CD4-positive, CD25-positive, alpha-beta regulatory T cell (primary cell): ENCODE data around the gene PRR30. TPM values are rescaled to one million over a fixed set of nuclear protein-coding genes. Genes with fewer than 3 reads are reported as not detected.

Experiments
- ATAC-seq, 2 donors: fragments of 150-1000 bp; cut with Tn5 transposase; one replicate each; pipeline ENCODE4 v1.10.0; 2021; ENCODE audit warnings: low read depth in 2 of 2, moderate number of reproducible peaks in 2 of 2, moderate library complexity in 1 of 2
- DNase-seq, 3 donors: peaks; one replicate each; pipeline versions ENCODE4 v3.0.0 to v3.0.0-alpha.2; 2012 to 2022; ENCODE audit warnings: mixed read lengths in 1 of 3
- H3K27ac ChIP-seq: one replicate; pipeline ENCODE4 v1.7.0; 2013; ENCODE audit warnings: mild to moderate bottlenecking, low read length; ENCODE audit not compliant: insufficient read depth, poor library complexity, severe bottlenecking
- H3K27me3 ChIP-seq: one replicate; pipeline ENCODE4 v1.7.0; 2013; ENCODE audit warnings: low read length; ENCODE audit not compliant: control insufficient read depth, insufficient read depth
- H3K36me3 ChIP-seq: one replicate; pipeline ENCODE4 v1.7.0; 2013; ENCODE audit warnings: mild to moderate bottlenecking, low read length, moderate library complexity; ENCODE audit not compliant: control insufficient read depth, insufficient read depth
- H3K4me1 ChIP-seq: 2 replicates; pipeline ENCODE4 v1.7.0; 2013; ENCODE audit warnings: mild to moderate bottlenecking, low read length; ENCODE audit not compliant: insufficient read depth, control insufficient read depth, poor library complexity, severe bottlenecking
- H3K4me3 ChIP-seq: one replicate; pipeline ENCODE4 v1.7.0; 2013; ENCODE audit warnings: low read depth, mild to moderate bottlenecking, low read length, moderate library complexity
- H3K9me3 ChIP-seq, 2 experiments: 1 replicate in 1 of 2; 2 replicates in 1 of 2; pipeline ENCODE4 v1.7.0; 2013; ENCODE audit warnings: low read length in 2 of 2, mild to moderate bottlenecking in 1 of 2, moderate library complexity in 1 of 2; ENCODE audit not compliant: control insufficient read depth in 2 of 2
- H3K27ac Mint-ChIP-seq, 3 donors: one replicate each; pipeline ENCODE4 v1.8.0; 2020 to 2022; ENCODE audit warnings: mild to moderate bottlenecking in 3 of 3, mixed read lengths in 3 of 3, moderate library complexity in 2 of 3
- H3K27me3 Mint-ChIP-seq: one replicate; pipeline ENCODE4 v1.8.0; 2022; ENCODE audit warnings: mild to moderate bottlenecking, mixed read lengths
- H3K36me3 Mint-ChIP-seq: one replicate; pipeline ENCODE4 v1.8.0; 2020; ENCODE audit warnings: mixed read lengths
- H3K4me1 Mint-ChIP-seq, 4 donors: one replicate each; pipeline ENCODE4 v1.8.0; 2020 to 2022; ENCODE audit warnings: mixed read lengths in 4 of 4, mild to moderate bottlenecking in 1 of 4
- H3K4me3 Mint-ChIP-seq, 4 donors: one replicate each; pipeline ENCODE4 v1.8.0; 2020 to 2022; ENCODE audit warnings: mild to moderate bottlenecking in 4 of 4, mixed read lengths in 4 of 4, moderate library complexity in 3 of 4
- H3K9me3 Mint-ChIP-seq, 7 donors: one replicate each; pipeline ENCODE4 v1.8.0; 2020 to 2022; ENCODE audit warnings: mixed read lengths in 7 of 7, mild to moderate bottlenecking in 3 of 7, moderate library complexity in 2 of 7
- polyA plus RNA-seq, 4 donors: library from polyadenylated mRNA; unstranded; fragments of 300-500 nt; fragmentation: Illumina TruSeq; gene quantifications; one replicate each; pipeline ENCODE4 v1.2.3, GENCODE V29; 2021
- total RNA-seq: library from RNA; stranded (reverse); gene quantifications from one replicate; pipeline ENCODE4 v1.2.3, GENCODE V29; 2022

The PRR30 gene
- total and polyA plus RNA-seq, 5 donors from 2014 or later = not detected

GRCh38 chr2:27162151-27163121 is 23.2 kb upstream of the PRR30 start:
- peaks cover 0 to 2% (median 0%) of the 10 kb centered on the region in 7 donors for H3K9me3 Mint-ChIP-seq
- no peak for DNase-seq

GRCh38 chr2:27160191-27160590 is 21.0 kb upstream of the PRR30 start:
- DNase-seq = no peak
- H3K4me1 Mint-ChIP-seq = peaks cover 0 to 3% (median under 1%) of the 10 kb centered on the region in 4 donors

More at GRCh38 chr2:27162151-27163121, 23.2 kb upstream of the PRR30 start:
- peaks cover 0 to 3% (median under 1%) of the 10 kb centered on the region in 4 donors for H3K4me1 Mint-ChIP-seq
- Histone ChIP-seq H3K27ac (no peak overlapping the region), H3K27me3 (no peaks in the 10 kb centered on the region), H3K4me3 (no peak overlapping the region), H3K9me3 (no peaks in the 10 kb centered on the region), H3K4me1 (no peaks in the 10 kb centered on the region), H3K36me3 (no peaks in the 10 kb centered on the region)
- H3K4me3 Mint-ChIP-seq = no peak overlapping the region
- H3K36me3 Mint-ChIP-seq = no peaks in the 10 kb centered on the region
- no peak for ATAC-seq
- peaks cover 18% of the 10 kb centered on the region for H3K27me3 Mint-ChIP-seq
- peak overlapping the region in 1 of 3 donors; percentile 20 for H3K27ac Mint-ChIP-seq

GRCh38 chr2:27159271-27159670 is 20.1 kb upstream of the PRR30 start:
- H3K27ac Mint-ChIP-seq = no peak overlapping the region
- Histone ChIP-seq H3K36me3 (no peaks in the 10 kb centered on the region), H3K4me1 (no peaks in the 10 kb centered on the region), H3K27ac (no peak overlapping the region), H3K9me3 (no peaks in the 10 kb centered on the region), H3K4me3 (no peak overlapping the region), H3K27me3 (no peaks in the 10 kb centered on the region)
- H3K36me3 Mint-ChIP-seq = no peaks in the 10 kb centered on the region
- ATAC-seq (no peak), DNase-seq (no peak)
- peaks cover 0 to 3% (median 0%) of the 10 kb centered on the region in 4 donors for H3K4me1 Mint-ChIP-seq
- no peak overlapping the region for H3K4me3 Mint-ChIP-seq
- peaks cover 7% of the 10 kb centered on the region for H3K27me3 Mint-ChIP-seq
- H3K9me3 Mint-ChIP-seq = peaks cover 0 to 2% (median 0%) of the 10 kb centered on the region in 7 donors

More at GRCh38 chr2:27160191-27160590, 21.0 kb upstream of the PRR30 start:
- Mint-ChIP-seq H3K27me3 (peaks cover 9% of the 10 kb centered on the region), H3K4me3 (no peak overlapping the region), H3K27ac (peak overlapping the region in 1 of 3 donors; percentile 42), H3K9me3 (peaks cover 0 to 2% (median 0%) of the 10 kb centered on the region in 7 donors), H3K36me3 (no peaks in the 10 kb centered on the region)
- Histone ChIP-seq H3K36me3 (no peaks in the 10 kb centered on the region), H3K4me3 (no peak overlapping the region), H3K9me3 (no peaks in the 10 kb centered on the region), H3K27me3 (no peaks in the 10 kb centered on the region), H3K27ac (no peak overlapping the region), H3K4me1 (no peaks in the 10 kb centered on the region)
- ATAC-seq = no peak

- no peak for DNase-seq
- Mint-ChIP-seq H3K36me3 (no peaks in the 10 kb centered on the region), H3K4me3 (no peak overlapping the region), H3K4me1 (peaks cover 0 to 3% (median 0%) of the 10 kb centered on the region in 4 donors), H3K27ac (no peak overlapping the region), H3K9me3 (peaks cover 0 to 2% (median 0%) of the 10 kb centered on the region in 7 donors), H3K27me3 (peaks cover 10% of the 10 kb centered on the region)
- Histone ChIP-seq H3K4me1 (no peaks in the 10 kb centered on the region), H3K27ac (no peak overlapping the region), H3K4me3 (no peak overlapping the region), H3K9me3 (no peaks in the 10 kb centered on the region), H3K36me3 (no peaks in the 10 kb centered on the region), H3K27me3 (no peaks in the 10 kb centered on the region)
- ATAC-seq = no peak
Observed at GRCh38 chr2:27158468-27158867, 19.3 kb upstream of the PRR30 start.

- Histone ChIP-seq H3K4me1 (no peaks in the 10 kb centered on the region), H3K27ac (no peak overlapping the region), H3K36me3 (no peaks in the 10 kb centered on the region), H3K9me3 (no peaks in the 10 kb centered on the region), H3K4me3 (no peak overlapping the region), H3K27me3 (no peaks in the 10 kb centered on the region)
- Mint-ChIP-seq H3K36me3 (no peaks in the 10 kb centered on the region), H3K27me3 (peaks cover 13% of the 10 kb centered on the region), H3K27ac (no peak overlapping the region), H3K9me3 (peaks cover 0 to 2% (median 0%) of the 10 kb centered on the region in 7 donors), H3K4me3 (no peak overlapping the region), H3K4me1 (peaks cover 0 to 3% (median 0%) of the 10 kb centered on the region in 4 donors)
- ATAC-seq = no peak
- DNase-seq = no peak
Observed at GRCh38 chr2:27155069-27155520, 15.9 kb upstream of the PRR30 start.

- Histone ChIP-seq H3K4me1 (no peaks in the 10 kb centered on the region), H3K36me3 (no peaks in the 10 kb centered on the region), H3K27ac (no peak overlapping the region), H3K4me3 (no peak overlapping the region), H3K9me3 (no peaks in the 10 kb centered on the region), H3K27me3 (no peaks in the 10 kb centered on the region)
- Mint-ChIP-seq H3K4me3 (no peak overlapping the region), H3K27me3 (peaks cover 10% of the 10 kb centered on the region), H3K27ac (no peak overlapping the region), H3K36me3 (no peaks in the 10 kb centered on the region), H3K4me1 (peaks cover 0 to 3% (median 0%) of the 10 kb centered on the region in 4 donors), H3K9me3 (peaks cover 0 to 2% (median 0%) of the 10 kb centered on the region in 7 donors)
- DNase-seq (no peak), ATAC-seq (no peak)
Observed at GRCh38 chr2:27154488-27154887, 15.3 kb upstream of the PRR30 start.

GRCh38 chr2:27152796-27153464 is 13.7 kb upstream of the PRR30 start:
- no peak overlapping the region for H3K4me3 Mint-ChIP-seq
- DNase-seq = no peak
- H3K36me3 Mint-ChIP-seq = no peaks in the 10 kb centered on the region
- no peaks in the 10 kb centered on the region for H3K4me1 Mint-ChIP-seq
- Histone ChIP-seq H3K4me3 (no peak overlapping the region), H3K4me1 (no peaks in the 10 kb centered on the region), H3K9me3 (no peaks in the 10 kb centered on the region), H3K27me3 (no peaks in the 10 kb centered on the region), H3K36me3 (no peaks in the 10 kb centered on the region), H3K27ac (no peak overlapping the region)
- peaks cover 14% of the 10 kb centered on the region for H3K27me3 Mint-ChIP-seq
- no peaks in the 10 kb centered on the region for H3K9me3 Mint-ChIP-seq
- H3K27ac Mint-ChIP-seq = no peak overlapping the region
- no peak for ATAC-seq
